ENCODE measurements around the gene SLC4A2.

- TF ChIP-seq POLR2AphosphoS5 (IDR thresholded peaks at IDR 0.05) (no peak), POLR2A (IDR thresholded peaks at IDR 0.05) (no peak), EP300 (IDR thresholded peaks at IDR 0.05) (no peak)
- TF ChIP-seq, protein P1, sequence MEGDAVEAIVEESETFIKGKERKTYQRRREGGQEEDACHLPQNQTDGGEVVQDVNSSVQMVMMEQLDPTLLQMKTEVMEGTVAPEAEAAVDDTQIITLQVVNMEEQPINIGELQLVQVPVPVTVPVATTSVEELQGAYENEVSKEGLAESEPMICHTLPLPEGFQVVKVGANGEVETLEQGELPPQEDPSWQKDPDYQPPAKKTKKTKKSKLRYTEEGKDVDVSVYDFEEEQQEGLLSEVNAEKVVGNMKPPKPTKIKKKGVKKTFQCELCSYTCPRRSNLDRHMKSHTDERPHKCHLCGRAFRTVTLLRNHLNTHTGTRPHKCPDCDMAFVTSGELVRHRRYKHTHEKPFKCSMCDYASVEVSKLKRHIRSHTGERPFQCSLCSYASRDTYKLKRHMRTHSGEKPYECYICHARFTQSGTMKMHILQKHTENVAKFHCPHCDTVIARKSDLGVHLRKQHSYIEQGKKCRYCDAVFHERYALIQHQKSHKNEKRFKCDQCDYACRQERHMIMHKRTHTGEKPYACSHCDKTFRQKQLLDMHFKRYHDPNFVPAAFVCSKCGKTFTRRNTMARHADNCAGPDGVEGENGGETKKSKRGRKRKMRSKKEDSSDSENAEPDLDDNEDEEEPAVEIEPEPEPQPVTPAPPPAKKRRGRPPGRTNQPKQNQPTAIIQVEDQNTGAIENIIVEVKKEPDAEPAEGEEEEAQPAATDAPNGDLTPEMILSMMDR (IDR thresholded peaks at IDR 0.05), result no peak
Measured at GRCh38 chr7:151110236-151110940, 51.0 kb downstream of the SLC4A2 start.
